Stimulated activated CD4-positive, alpha-beta T cell treated with anti-CD3 and anti-CD28 coated beads, Interleukin-4, amount 100 ng/mL, for 4 hours (primary cell): ENCODE measurements around the gene IL17C.

Source experiments
- DNase-seq, 2 experiments: peaks; one replicate each; pipeline ENCODE4 v3.0.0-alpha.2; 2020

Gene IL17C

GRCh38 chr16:88610909-88611812 lies 27.2 kb upstream of the IL17C start:
- no peak for DNase-seq

GRCh38 chr16:88613293-88613692 lies 25.1 kb upstream of the IL17C start:
- DNase-seq: no peak

- no peak for DNase-seq
Measured at GRCh38 chr16:88613911-88614817, 24.2 kb upstream of the IL17C start.

- DNase-seq: no peak
Measured at GRCh38 chr16:88614818-88615580, 23.4 kb upstream of the IL17C start.

- DNase-seq: no peak
Measured at GRCh38 chr16:88616320-88616719, 22.1 kb upstream of the IL17C start.

- no peak for DNase-seq
Measured at GRCh38 chr16:88616736-88617135, 21.6 kb upstream of the IL17C start.

GRCh38 chr16:88617268-88618031 lies 20.9 kb upstream of the IL17C start:
- no peak for DNase-seq

GRCh38 chr16:88618182-88618955 lies 20.0 kb upstream of the IL17C start:
- DNase-seq: no peak

GRCh38 chr16:88618956-88619667 lies 19.3 kb upstream of the IL17C start:
- no peak for DNase-seq

GRCh38 chr16:88619859-88620815 lies 18.2 kb upstream of the IL17C start:
- DNase-seq: peak in 1 of 2 experiments; percentile 44

- DNase-seq: no peak
Measured at GRCh38 chr16:88622125-88622524, 16.2 kb upstream of the IL17C start.

- no peak for DNase-seq
Measured at GRCh38 chr16:88622866-88623265, 15.5 kb upstream of the IL17C start.

GRCh38 chr16:88623858-88624257 lies 14.5 kb upstream of the IL17C start:
- DNase-seq: no peak

GRCh38 chr16:88624481-88624880 lies 13.9 kb upstream of the IL17C start:
- no peak for DNase-seq

GRCh38 chr16:88624977-88625576 lies 13.3 kb upstream of the IL17C start:
- DNase-seq: no peak

- DNase-seq: no peak
Measured at GRCh38 chr16:88626646-88627045, 11.7 kb upstream of the IL17C start.

GRCh38 chr16:88627531-88628411 lies 10.6 kb upstream of the IL17C start:
- no peak for DNase-seq

- no peak for DNase-seq
Measured at GRCh38 chr16:88628512-88628974, 9.8 kb upstream of the IL17C start.
